Subcutaneous adipose tissue (tissue), 4 donors: ENCODE data around the gene SVEP1. TPM values are rescaled to one million over a fixed set of nuclear protein-coding genes. Genes with fewer than 3 reads are reported as not detected.

Experiments used
- CTCF ChIP-seq: fragments of 450-650 bp; IDR thresholded peaks from one replicate; pipeline ENCODE4 v1.5.1; 2016; ENCODE audit warnings: low read depth, mild to moderate bottlenecking, control low read depth, antibody characterized with exemption, moderate library complexity
- total RNA-seq, 4 donors: library from RNA; depleted of rRNA; stranded (reverse); fragments of >200 nt; gene quantifications; one replicate each; pipeline ENCODE4 v1.1.0, GENCODE V29; 2016

Gene SVEP1
- total RNA-seq, 4 donors from 2014 or later: 87.2 to 204 (median 174) TPM

- TF ChIP-seq CTCF: no peak
Measured at GRCh38 chr9:110591526-110591925, 12.0 kb upstream of the SVEP1 start.

- TF ChIP-seq CTCF: no peak
Measured at GRCh38 chr9:110590816-110591215, 11.3 kb upstream of the SVEP1 start.

- no peak for TF ChIP-seq CTCF
Measured at GRCh38 chr9:110588296-110588695, 8.8 kb upstream of the SVEP1 start.

GRCh38 chr9:110583237-110583636, 3.7 kb upstream of the SVEP1 start:
- TF ChIP-seq CTCF: no peak

- no peak for TF ChIP-seq CTCF
Measured at GRCh38 chr9:110582156-110582555, 2.6 kb upstream of the SVEP1 start.

- TF ChIP-seq CTCF: no peak
Measured at GRCh38 chr9:110580850-110581249, 1.3 kb upstream of the SVEP1 start.

GRCh38 chr9:110579862-110580219, 300 bp upstream of the SVEP1 start:
- no peak for TF ChIP-seq CTCF

GRCh38 chr9:110578575-110579033, 937 bp downstream of the SVEP1 start:
- TF ChIP-seq CTCF: no peak
